Kidney (tissue), 14 donors: Measurements from ENCODE around the gene VEZT. TPM values are rescaled to one million over a fixed set of nuclear protein-coding genes. Genes with fewer than 3 reads are reported as not detected.
A peak's percentile ranks its signal among the peaks of the same experiment; 100 is the strongest.

Experiments
- DNase-seq, 5 donors: peaks; one replicate each; pipeline ENCODE4 v3.0.0-alpha.2; 2013 to 2020
- FAIRE-seq: peaks from 2 replicates; lab custom pipeline; 2012; peaks lifted over from hg19 to GRCh38; lab: Jason Lieb, UNC
- H3K27ac ChIP-seq, 2 donors: one replicate each; pipeline ENCODE4 v1.7.0; 2013; ENCODE audit warnings: low read depth in 2 of 2, low read length in 2 of 2, inconsistent platforms in 1 of 2
- H3K27me3 ChIP-seq: one replicate; pipeline ENCODE4 v1.7.1; 2013; ENCODE audit warnings: low read length, inconsistent platforms; ENCODE audit not compliant: control insufficient read depth, insufficient read depth
- H3K36me3 ChIP-seq, 3 donors: one replicate each; pipeline versions ENCODE4 v1.7.0 to v1.7.1; 2013; ENCODE audit warnings: low read length in 3 of 3, control low read depth in 1 of 3, inconsistent platforms in 1 of 3; ENCODE audit not compliant: insufficient read depth in 3 of 3, control insufficient read depth in 2 of 3
- H3K4me1 ChIP-seq, 3 donors: one replicate each; pipeline versions ENCODE4 v1.7.0 to v1.7.1; 2013; ENCODE audit warnings: low read length in 3 of 3, inconsistent platforms in 1 of 3, low read depth in 1 of 3; ENCODE audit not compliant: control insufficient read depth in 2 of 3, insufficient read depth in 2 of 3
- H3K4me3 ChIP-seq, 3 donors: one replicate each; pipeline versions ENCODE4 v1.7.0 to v1.8.1; 2013; ENCODE audit warnings: low read length in 3 of 3, control low read depth in 1 of 3, inconsistent platforms in 1 of 3
- H3K9ac ChIP-seq, 3 donors: one replicate each; pipeline versions ENCODE4 v1.7.0 to v1.7.1; 2013; ENCODE audit warnings: low read length in 3 of 3, control low read depth in 1 of 3, inconsistent platforms in 1 of 3
- H3K9me3 ChIP-seq, 3 donors: one replicate each; pipeline versions ENCODE4 v1.7.0 to v1.7.1; 2013; ENCODE audit warnings: low read length in 3 of 3, control low read depth in 1 of 3, inconsistent platforms in 1 of 3; ENCODE audit not compliant: control insufficient read depth in 2 of 3, insufficient read depth in 1 of 3
- intact Hi-C: fragments of 100-400 bp; cut with DNase I; formaldehyde crosslinking; loops from one replicate; pipeline ENCODE4 v1.11.1; 2022
- polyA plus RNA-seq: library from polyadenylated mRNA; stranded (reverse); fragments of 350-450 nt; fragmentation: Illumina TruSeq; extraction: RNeasy Lipid Tissue Mini Kit (QIAGEN cat#74804); gene quantifications from one replicate; pipeline ENCODE4 v1.2.3, GENCODE V29; 2014; ENCODE audit warnings: low read depth, low replicate concordance; ENCODE audit not compliant: insufficient read depth
- total RNA-seq: library from RNA; stranded (reverse); fragmentation: NEBNext Ultra II Directional; extraction: Animal tissue kit (Norgen Biotek cat#: 25700); gene quantifications from one replicate; pipeline ENCODE4 v1.2.1, GENCODE V29; 2021
- TF ChIP-seq, protein P1 (sequence below): IDR thresholded peaks from 3 replicates; pipeline ENCODE4 v1.5.1; 2012; ENCODE audit warnings: mild to moderate bottlenecking, moderate library complexity, borderline replicate concordance; ENCODE audit not compliant: insufficient read depth; ENCODE audit errors: extremely low read depth
- donor health status: control.
- donor health status: control.
- donor health status: control.
- donor health status: control.
- donor health status: control.
- donor health status: DM: yes; HTN: yes; CAD: no.
- donor health status: Normal renal cell carcinoma (clear cell type).

Gene VEZT
- total and polyA plus RNA-seq, 2 donors from 2014 or later = 24.8 to 69.0 TPM

DNA sequence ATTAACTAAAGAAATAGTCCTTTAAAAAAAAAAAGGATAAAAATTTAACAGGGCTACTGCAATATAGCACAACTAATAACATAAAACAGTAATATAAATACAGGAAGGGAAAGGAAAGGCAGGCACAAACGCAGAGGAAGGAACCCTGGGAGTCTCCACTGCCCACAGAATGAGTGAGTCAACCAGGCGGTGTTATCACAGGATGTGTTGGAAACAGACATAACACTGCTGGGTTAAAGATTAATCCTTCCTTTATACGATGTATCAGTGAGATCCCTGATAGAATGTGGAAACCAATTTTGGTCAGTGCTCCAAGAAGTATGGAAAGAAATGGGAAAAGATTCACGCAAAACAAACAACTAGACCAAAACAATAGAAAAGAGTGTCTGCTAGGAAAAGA, 48.2 kb upstream of the VEZT start:
- H3K27ac ChIP-seq = no peak overlapping the region
- DNase-seq = peak in 1 of 5 donors; percentile 26
- no peak overlapping the region for H3K9ac ChIP-seq
- no peaks in the 10 kb centered on the region for H3K27me3 ChIP-seq
- FAIRE-seq = no peak
- H3K36me3 ChIP-seq = no peaks in the 10 kb centered on the region
- H3K4me3 ChIP-seq = no peak overlapping the region
- TF ChIP-seq, protein P1, sequence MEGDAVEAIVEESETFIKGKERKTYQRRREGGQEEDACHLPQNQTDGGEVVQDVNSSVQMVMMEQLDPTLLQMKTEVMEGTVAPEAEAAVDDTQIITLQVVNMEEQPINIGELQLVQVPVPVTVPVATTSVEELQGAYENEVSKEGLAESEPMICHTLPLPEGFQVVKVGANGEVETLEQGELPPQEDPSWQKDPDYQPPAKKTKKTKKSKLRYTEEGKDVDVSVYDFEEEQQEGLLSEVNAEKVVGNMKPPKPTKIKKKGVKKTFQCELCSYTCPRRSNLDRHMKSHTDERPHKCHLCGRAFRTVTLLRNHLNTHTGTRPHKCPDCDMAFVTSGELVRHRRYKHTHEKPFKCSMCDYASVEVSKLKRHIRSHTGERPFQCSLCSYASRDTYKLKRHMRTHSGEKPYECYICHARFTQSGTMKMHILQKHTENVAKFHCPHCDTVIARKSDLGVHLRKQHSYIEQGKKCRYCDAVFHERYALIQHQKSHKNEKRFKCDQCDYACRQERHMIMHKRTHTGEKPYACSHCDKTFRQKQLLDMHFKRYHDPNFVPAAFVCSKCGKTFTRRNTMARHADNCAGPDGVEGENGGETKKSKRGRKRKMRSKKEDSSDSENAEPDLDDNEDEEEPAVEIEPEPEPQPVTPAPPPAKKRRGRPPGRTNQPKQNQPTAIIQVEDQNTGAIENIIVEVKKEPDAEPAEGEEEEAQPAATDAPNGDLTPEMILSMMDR = no peak
- intact Hi-C loops = no loop called here
- H3K4me1 ChIP-seq = peaks cover 2 to 10% (median 6%) of the 10 kb centered on the region in 3 donors
- no peaks in the 10 kb centered on the region for H3K9me3 ChIP-seq

DNA sequence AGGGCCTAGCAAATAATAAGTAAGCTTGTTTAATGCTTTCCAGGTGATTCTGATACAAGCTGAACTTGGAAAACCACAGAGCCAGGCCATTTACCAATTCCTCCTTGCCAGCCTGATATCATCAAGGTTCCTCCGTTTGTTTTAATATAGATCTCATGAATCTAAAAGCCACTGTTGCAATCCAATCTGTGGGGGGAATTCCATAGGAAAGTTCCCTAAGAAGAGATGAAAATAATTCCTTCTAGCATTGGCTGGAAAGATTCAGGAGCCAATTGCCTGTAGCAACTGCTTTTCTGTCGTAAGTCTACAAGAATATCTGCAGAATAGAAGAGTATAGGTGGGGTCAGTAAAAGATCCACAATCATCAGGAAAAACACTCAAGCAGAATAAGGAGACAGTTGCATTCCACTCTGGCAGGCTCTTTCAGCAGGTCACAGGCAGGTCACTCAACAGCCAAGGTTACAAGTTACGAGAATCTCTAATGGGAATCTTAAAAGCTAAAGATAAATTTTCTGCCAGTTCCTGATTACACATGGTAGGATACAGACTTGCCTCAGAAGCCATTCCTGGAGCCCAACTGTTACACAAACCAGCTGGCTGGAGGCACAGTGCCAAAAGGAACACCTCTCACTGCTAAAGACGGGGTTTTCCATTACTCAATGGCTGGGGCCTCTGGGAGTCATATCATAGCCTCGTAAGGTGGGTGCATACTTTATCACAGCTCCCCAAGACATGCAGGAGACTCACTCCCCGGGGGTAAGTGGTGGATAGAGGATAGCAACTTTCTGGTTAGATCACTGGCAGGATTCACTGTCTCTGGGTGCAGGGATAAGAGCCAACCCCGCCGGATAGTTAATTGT, 44.0 kb upstream of the VEZT start:
- no peaks in the 10 kb centered on the region for H3K9me3 ChIP-seq
- FAIRE-seq (no peak), DNase-seq (peak; percentile 45 to 84 (median 50))
- H3K27me3 ChIP-seq = no peaks in the 10 kb centered on the region
- TF ChIP-seq, protein P1 = no peak
- H3K4me3 ChIP-seq = no peak overlapping the region
- peak overlapping the region in 1 of 3 donors; percentile 43 for H3K9ac ChIP-seq
- H3K4me1 ChIP-seq = peaks cover 2 to 10% (median 6%) of the 10 kb centered on the region in 3 donors
- H3K27ac ChIP-seq = peak overlapping the region; percentile 14 to 20
- intact Hi-C loops = no loop called here
- no peaks in the 10 kb centered on the region for H3K36me3 ChIP-seq

DNA sequence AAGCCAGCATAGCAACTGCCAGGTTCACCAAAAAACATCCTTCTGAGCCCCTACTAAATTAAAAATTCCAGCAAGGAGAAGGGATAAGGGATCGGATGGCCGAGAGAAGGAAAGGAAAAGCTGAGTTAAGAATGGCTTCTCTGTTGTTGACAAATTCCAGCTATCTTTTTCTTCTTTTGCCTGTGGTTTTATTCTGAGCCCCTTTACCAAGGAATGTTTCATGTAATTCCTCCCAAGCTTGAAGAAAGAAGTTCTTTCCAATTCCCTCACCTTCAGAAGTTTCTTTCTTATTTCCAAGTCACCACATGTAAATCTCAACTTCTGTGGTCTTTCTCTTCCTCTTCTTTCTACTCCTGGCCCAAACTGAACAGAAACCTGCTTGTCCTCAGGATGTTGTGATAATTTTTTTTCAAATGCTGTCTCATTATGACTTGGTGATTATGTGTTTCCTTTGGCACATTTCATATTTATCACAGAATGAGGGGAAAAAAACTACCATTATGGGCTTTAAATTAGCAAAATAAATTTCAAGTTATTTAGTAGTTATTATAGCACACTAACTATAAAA, 40.3 kb upstream of the VEZT start:
- Histone ChIP-seq H3K27ac (no peak overlapping the region), H3K9me3 (no peaks in the 10 kb centered on the region), H3K36me3 (no peaks in the 10 kb centered on the region), H3K4me1 (peaks cover 2 to 10% (median 6%) of the 10 kb centered on the region in 3 donors), H3K27me3 (no peaks in the 10 kb centered on the region), H3K9ac (no peak overlapping the region), H3K4me3 (no peak overlapping the region)
- no peak for DNase-seq
- intact Hi-C loops = no loop called here
- TF ChIP-seq, protein P1 = no peak
- FAIRE-seq = no peak
